ENCODE measurements around the gene TAF11L4.

DNA sequence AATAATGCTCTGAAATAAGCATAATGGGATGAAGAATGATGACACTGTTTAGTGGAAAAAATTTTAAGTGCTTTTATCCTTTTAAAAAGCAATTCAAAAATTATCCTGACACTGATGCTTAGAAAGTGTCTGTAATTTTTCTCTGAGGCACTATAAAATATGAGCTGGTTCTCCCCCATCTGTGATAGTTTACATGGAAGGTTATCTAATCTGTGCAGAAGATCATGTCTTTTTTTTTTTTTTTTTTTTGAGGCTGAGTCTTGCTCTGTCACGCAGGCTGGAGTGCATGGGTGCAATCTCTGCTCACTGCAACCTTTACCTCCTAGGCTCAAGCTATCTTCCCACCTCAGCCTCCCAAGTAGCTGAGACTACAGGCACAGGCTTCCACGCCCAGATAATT lies 38.8 kb upstream of the TAF11L4 start:
- TF ChIP-seq POLR2A (IDR thresholded peaks at IDR 0.05) (no peak), CTCF (IDR thresholded peaks at IDR 0.05) (no peak), EP300 (IDR thresholded peaks at IDR 0.05; ENCODE audit: low read depth) (no peak), POLR2AphosphoS5 (IDR thresholded peaks at IDR 0.05) (no peak)

Measured in transverse colon (tissue), 4 donors.